GM12878 (cell line): Measurements from ENCODE around the gene REEP2. TPM values are rescaled to one million over a fixed set of nuclear protein-coding genes. Genes with fewer than 3 reads are reported as not detected.
"Not testable (repeated sequence)": the region's sequence is repeated elsewhere in the genome, so short reads cannot be mapped to it uniquely, and the experiment has no call there.

Source experiments
- ATAC-seq: fragments of 200-7000 bp; cut with Tn5 transposase; 3 replicates; pipeline ENCODE4 v1.9.1; 2020; ENCODE audit warnings: mild to moderate bottlenecking, moderate library complexity
- BruUV-seq: library from RNA; stranded (reverse); fragments of 400-500 nt; replicated peaks from 2 replicates; lab custom pipeline; 2021; lab: Mats Ljungman, UMichigan
- CTCF ChIA-PET: fragments of 300-600 bp; sonication (Branson Sonifier 250); formaldehyde crosslinking; extraction: SDS; loops from one replicate; lab custom pipeline; 2021; ENCODE audit warnings: inconsistent platforms; lab: Yijun Ruan, JAX
- POLR2A ChIA-PET: fragments of 350-600 bp; formaldehyde crosslinking; extraction: SDS; loops from one replicate; lab custom pipeline; 2021; ENCODE audit warnings: inconsistent platforms; lab: Charles Lee
- RAD21 ChIA-PET: fragments of 300-600 bp; sonication (Branson Sonifier 250); formaldehyde crosslinking; loops from one replicate; lab custom pipeline; 2023; ENCODE audit warnings: antibody characterized with exemption; ENCODE audit not compliant: unreplicated experiment; lab: Charles Lee
- SMC1A ChIA-PET: fragments of 300-600 bp; sonication (Branson Sonifier 250); formaldehyde crosslinking; loops from one replicate; lab custom pipeline; 2023; ENCODE audit not compliant: unreplicated experiment, uncharacterized antibody; lab: Charles Lee
- DNase-seq: peaks from one replicate; pipeline ENCODE4 v3.0.0-alpha.2; 2011; ENCODE audit warnings: low read depth, low spot score
- FAIRE-seq: peaks from 3 replicates; lab custom pipeline; 2011; peaks lifted over from hg19 to GRCh38; lab: Jason Lieb, UNC
- H2AFZ ChIP-seq: 2 replicates; pipeline ENCODE4 v1.6.0; 2011; ENCODE audit warnings: low read depth, low read length, control low read depth; ENCODE audit not compliant: control insufficient read depth
- H3K27ac ChIP-seq: 2 replicates; pipeline ENCODE4 v1.5.1; 2011; ENCODE audit warnings: control low read depth; ENCODE audit not compliant: control insufficient read depth, insufficient read depth
- H3K27me3 ChIP-seq, 2 experiments: replicated peaks in 1 of 2; 2 replicates each; pipeline versions ENCODE4 v1.6.0 to v1.6.1; 2011; ENCODE audit warnings: low read length in 1 of 2; ENCODE audit not compliant: control insufficient read depth in 2 of 2, insufficient read depth in 2 of 2
- H3K36me3 ChIP-seq, 2 experiments: 2 replicates each; pipeline ENCODE4 v1.5.1; 2011; ENCODE audit warnings: low read length in 1 of 2; ENCODE audit not compliant: control insufficient read depth in 2 of 2, insufficient read depth in 2 of 2
- H3K4me1 ChIP-seq: 2 replicates; pipeline ENCODE4 v1.6.1; 2011; ENCODE audit warnings: mild to moderate bottlenecking, low read length, moderate library complexity, mixed read lengths; ENCODE audit not compliant: control insufficient read depth, insufficient read depth
- H3K4me2 ChIP-seq: 2 replicates; pipeline ENCODE4 v1.6.0; 2011; ENCODE audit warnings: control low read depth; ENCODE audit not compliant: control insufficient read depth, insufficient read depth
- H3K4me3 ChIP-seq: fragments of 200-600 bp; sonication (generic); 2 replicates; pipeline ENCODE4 v1.5.1; 2016
- H3K79me2 ChIP-seq: 2 replicates; pipeline ENCODE4 v1.6.0; 2011; ENCODE audit warnings: low read length; ENCODE audit not compliant: control insufficient read depth, insufficient read depth
- H3K9ac ChIP-seq: 2 replicates; pipeline ENCODE4 v1.8.0; 2011; ENCODE audit warnings: low read length, control low read depth, mixed read lengths; ENCODE audit not compliant: control insufficient read depth, insufficient read depth
- H3K9me3 ChIP-seq: replicated peaks from 3 replicates; pipeline ENCODE4 v1.5.1; 2011; ENCODE audit warnings: mild to moderate bottlenecking, low read length; ENCODE audit not compliant: control insufficient read depth, insufficient read depth
- H4K20me1 ChIP-seq: 2 replicates; pipeline ENCODE4 v1.6.0; 2011; ENCODE audit not compliant: control insufficient read depth, insufficient read depth
- IRF4 ChIP-seq: IDR thresholded peaks from 2 replicates; pipeline ENCODE4 v1.6.1; 2011; ENCODE audit warnings: low read depth, low read length
- RB1 ChIP-seq: fragments of 450-650 bp; formaldehyde crosslinking; IDR thresholded peaks from 2 replicates; pipeline ENCODE4 v1.6.1; 2017; ENCODE audit warnings: mild to moderate bottlenecking, borderline replicate concordance
- SMAD5 ChIP-seq: IDR thresholded peaks from 2 replicates; pipeline ENCODE4 v1.6.1; 2016; ENCODE audit warnings: antibody characterized with exemption, low read depth
- ZBED1 ChIP-seq: IDR thresholded peaks from 2 replicates; pipeline ENCODE4 v1.6.1; 2016; ENCODE audit warnings: borderline replicate concordance
- WGBS: methylation state at CpG from one replicate; pipeline ENCODE4 v1.1.6; 2016; ENCODE audit warnings: low lambda C conversion rate; ENCODE audit not compliant: insufficient replicate concordance, insufficient coverage; ENCODE audit errors: missing lambda C conversion rate; 5-methylcytosine and 5-hydroxymethylcytosine counted together
- in situ Hi-C: fragments of 300-500 bp; cut with MboI; formaldehyde crosslinking; loops from 9 replicates; pipeline ENCODE4 v1.14.3; 2018; ENCODE audit warnings: mixed read lengths
- intact Hi-C: fragments of 100-400 bp; cut with micrococcal nuclease; formaldehyde crosslinking; loops from one replicate; pipeline ENCODE4 v1.14.2; 2022; ENCODE audit not compliant: unreplicated experiment
- polyA plus RNA-seq, 11 experiments: library from polyadenylated mRNA; depleted of rRNA in 4 of 11; unstranded in 6 of 11; stranded (reverse) in 5 of 11; fragments of >200 nt; fragmentation: Nextera tagmentation in 4 of 11; fragmentation: Illumina TruSeq in 1 of 11; extraction: Ambion mirVana in 4 of 11; extraction: Trizol in 1 of 11; gene quantifications; 1 replicate in 1 of 11; 2 replicates in 10 of 11; pipeline versions ENCODE4 v1.2.1 to v1.2.3, GENCODE V29; 2011 to 2016; ENCODE audit warnings: inconsistent platforms in 2 of 11, missing spikeins in 2 of 11, low read depth in 1 of 11
- total RNA-seq, 4 experiments: library from RNA; depleted of rRNA in 3 of 4; stranded (reverse); fragments of >200 nt in 3 of 4; fragmentation: Illumina TruSeq in 1 of 4; extraction: Trizol in 1 of 4; gene quantifications; 2 replicates each; pipeline versions ENCODE4 v1.2.1 to v1.2.3, GENCODE V29; 2013 to 2021
- TF ChIP-seq, protein P1 (sequence below): fragments of 450-650 bp; formaldehyde crosslinking; IDR thresholded peaks from 2 replicates; pipeline ENCODE4 v1.5.0; 2022; ENCODE audit warnings: mild to moderate bottlenecking, missing genetic modification characterization

The REEP2 gene
- total and polyA plus RNA-seq, 10 of the 15 experiments (the other 5 are each of a cell fraction or from before 2014, with no cell fraction given) = 0.10 to 3.1 (median 2.0) TPM

DNA sequence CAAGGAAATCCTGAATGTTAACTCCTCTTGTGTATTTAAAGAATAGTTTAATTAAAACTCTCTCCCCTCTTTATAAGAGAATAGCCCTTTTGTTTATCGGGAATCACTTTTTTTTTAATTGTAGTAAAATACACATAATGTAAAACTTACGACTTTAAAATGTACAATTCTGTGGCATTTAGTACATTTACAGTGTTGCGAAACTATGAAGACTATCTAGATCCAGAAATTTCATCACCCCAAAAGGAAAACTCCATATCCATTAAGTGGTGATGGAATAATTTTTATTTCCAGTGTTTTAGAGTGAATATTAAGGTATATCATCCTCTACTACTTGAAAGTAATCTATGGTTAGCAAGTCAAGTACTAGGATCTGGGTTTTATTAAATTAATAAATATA is 49.5 kb upstream of the REEP2 start:
- Histone ChIP-seq H3K36me3 (peaks cover 14 to 29% of the 10 kb centered on the region in 2 experiments), H3K27me3 (no peaks in the 10 kb centered on the region), H3K79me2 (no peaks in the 10 kb centered on the region), H3K4me1 (no peaks in the 10 kb centered on the region), H3K9me3 (no peaks in the 10 kb centered on the region), H3K9ac (no peak overlapping the region), H4K20me1 (no peaks in the 10 kb centered on the region), H2AFZ (no peak overlapping the region), H3K4me2 (no peak overlapping the region), H3K4me3 (no peak overlapping the region), H3K27ac (no peak overlapping the region)
- TF ChIP-seq ZBED1 = no peak
- no peak for TF ChIP-seq SMAD5
- no peak for TF ChIP-seq RB1
- TF ChIP-seq, protein P1, sequence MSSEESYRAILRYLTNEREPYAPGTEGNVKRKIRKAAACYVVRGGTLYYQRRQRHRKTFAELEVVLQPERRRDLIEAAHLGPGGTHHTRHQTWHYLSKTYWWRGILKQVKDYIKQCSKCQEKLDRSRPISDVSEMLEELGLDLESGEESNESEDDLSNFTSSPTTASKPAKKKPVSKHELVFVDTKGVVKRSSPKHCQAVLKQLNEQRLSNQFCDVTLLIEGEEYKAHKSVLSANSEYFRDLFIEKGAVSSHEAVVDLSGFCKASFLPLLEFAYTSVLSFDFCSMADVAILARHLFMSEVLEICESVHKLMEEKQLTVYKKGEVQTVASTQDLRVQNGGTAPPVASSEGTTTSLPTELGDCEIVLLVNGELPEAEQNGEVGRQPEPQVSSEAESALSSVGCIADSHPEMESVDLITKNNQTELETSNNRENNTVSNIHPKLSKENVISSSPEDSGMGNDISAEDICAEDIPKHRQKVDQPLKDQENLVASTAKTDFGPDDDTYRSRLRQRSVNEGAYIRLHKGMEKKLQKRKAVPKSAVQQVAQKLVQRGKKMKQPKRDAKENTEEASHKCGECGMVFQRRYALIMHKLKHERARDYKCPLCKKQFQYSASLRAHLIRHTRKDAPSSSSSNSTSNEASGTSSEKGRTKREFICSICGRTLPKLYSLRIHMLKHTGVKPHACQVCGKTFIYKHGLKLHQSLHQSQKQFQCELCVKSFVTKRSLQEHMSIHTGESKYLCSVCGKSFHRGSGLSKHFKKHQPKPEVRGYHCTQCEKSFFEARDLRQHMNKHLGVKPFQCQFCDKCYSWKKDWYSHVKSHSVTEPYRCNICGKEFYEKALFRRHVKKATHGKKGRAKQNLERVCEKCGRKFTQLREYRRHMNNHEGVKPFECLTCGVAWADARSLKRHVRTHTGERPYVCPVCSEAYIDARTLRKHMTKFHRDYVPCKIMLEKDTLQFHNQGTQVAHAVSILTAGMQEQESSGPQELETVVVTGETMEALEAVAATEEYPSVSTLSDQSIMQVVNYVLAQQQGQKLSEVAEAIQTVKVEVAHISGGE = no peak
- TF ChIP-seq IRF4 = no peak
- in situ Hi-C loops = no loop called here
- SMC1A ChIA-PET = no interaction called here
- BruUV-seq = no TSS peak
- no peak for FAIRE-seq
- DNase-seq = no peak
- ATAC-seq = no peak
- 94% methylated on average over 3 of the region's 3 CpGs for WGBS
- RAD21 ChIA-PET = no interaction called here
- POLR2A ChIA-PET = no interaction called here
- intact Hi-C loops = no loop called here
- CTCF ChIA-PET = no interaction called here

DNA sequence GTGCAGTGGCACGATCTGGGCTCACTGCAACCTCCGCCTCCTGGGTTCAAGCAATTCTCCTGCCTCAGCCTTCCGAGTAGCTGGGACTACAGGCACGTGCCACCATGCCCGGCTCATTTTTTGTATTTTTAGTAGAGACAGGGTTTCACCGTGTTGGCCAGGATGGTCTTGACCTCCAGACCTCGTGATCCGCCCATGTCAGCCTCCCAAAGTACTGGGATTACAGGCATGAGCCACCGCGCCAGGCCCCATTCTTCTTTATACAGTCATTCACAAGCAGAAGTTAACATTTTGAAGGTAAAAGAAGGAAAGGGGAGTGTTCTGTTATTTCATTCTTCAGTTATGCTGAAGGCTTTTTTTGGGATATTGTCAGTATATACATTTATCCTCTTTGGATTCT is 48.9 kb upstream of the REEP2 start:
- intact Hi-C loops, H3K27me3 ChIP-seq, FAIRE-seq, RAD21 ChIA-PET, H3K4me1 ChIP-seq, SMC1A ChIA-PET, H3K27ac ChIP-seq, ATAC-seq, H2AFZ ChIP-seq, BruUV-seq, H3K9ac ChIP-seq, H3K9me3 ChIP-seq, DNase-seq, H3K4me2 ChIP-seq, H3K4me3 ChIP-seq, in situ Hi-C loops, H4K20me1 ChIP-seq, H3K79me2 ChIP-seq: not testable (repeated sequence)
- ChIA-PET POLR2A (interaction anchor here (0.5 kb wide), 1 partner anchor 21 kb away, joined by 3 read pairs; no protein-coding TSS in a partner anchor), CTCF (interaction anchor here (1.2 to 1.4 kb wide), 3 partner anchors 18 to 31 kb away, joined by 3 read pairs; no protein-coding TSS in a partner anchor)
- 96% methylated on average over 8 of the region's 10 CpGs for WGBS
- peaks cover 14 to 33% of the 10 kb centered on the region in 2 experiments for H3K36me3 ChIP-seq
